B cell (primary cell): ENCODE measurements around the gene CHRNG.

ENCODE experiments used
- CTCF ChIP-seq: fragments of 200-600 bp; IDR thresholded peaks from one replicate; pipeline ENCODE4 v1.8.0; 2022; ENCODE audit warnings: antibody characterized with exemption, mild to moderate bottlenecking
- EZH2 ChIP-seq: IDR thresholded peaks from 2 replicates; pipeline ENCODE4 v1.6.1; 2012; ENCODE audit warnings: borderline replicate concordance, low read depth, mild to moderate bottlenecking, moderate library complexity, low read length; ENCODE audit not compliant: insufficient read depth, poor library complexity, severe bottlenecking

DNA sequence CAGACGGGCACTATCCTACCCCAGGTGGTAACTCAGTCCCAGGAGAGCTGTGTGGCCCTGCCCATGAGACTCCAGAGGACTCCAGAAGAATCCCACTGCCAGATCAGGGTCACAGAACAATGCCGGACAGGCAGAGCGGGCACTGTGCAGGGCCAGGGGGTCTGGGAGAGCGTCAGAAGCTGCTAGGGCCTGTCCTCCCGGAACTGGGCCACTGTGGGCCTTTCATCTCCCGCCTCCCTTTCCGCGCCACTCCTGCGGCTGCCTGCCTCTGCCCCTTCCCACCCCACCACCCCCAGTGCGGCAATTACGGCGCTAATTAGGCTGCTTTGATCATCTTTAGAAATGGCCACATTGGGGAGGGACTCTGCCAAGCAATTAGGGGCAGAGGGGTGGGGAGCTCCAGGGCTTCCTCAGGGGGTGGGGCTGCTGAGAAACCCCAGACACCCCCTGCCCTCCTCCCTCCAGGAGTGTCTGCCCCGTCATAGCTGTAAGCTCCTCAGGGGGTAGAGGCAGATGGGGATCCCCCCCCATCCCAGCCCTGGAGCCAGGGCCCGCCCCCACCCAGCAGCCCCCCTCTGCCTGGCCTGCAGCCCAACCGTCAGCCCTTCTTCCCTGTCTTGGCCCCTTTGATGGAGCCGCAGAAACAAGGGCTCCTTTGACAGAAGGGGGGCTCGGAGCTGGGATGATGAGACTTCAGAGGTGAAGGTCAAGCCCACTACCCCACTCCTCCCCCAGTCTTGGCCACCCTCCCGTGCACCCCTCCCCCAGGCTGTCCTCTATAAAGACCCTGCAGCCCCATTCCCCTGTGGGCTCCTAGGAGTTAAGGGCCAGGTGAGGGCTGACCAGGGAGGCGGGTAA lies 19.7 kb upstream of the CHRNG start, which contains the start of gene PRSS56:
- no peak for TF ChIP-seq CTCF
- TF ChIP-seq EZH2: no peak
